Kidney (tissue), 14 donors: ENCODE data around the gene CHST13. TPM values are rescaled to one million over a fixed set of nuclear protein-coding genes. Genes with fewer than 3 reads are reported as not detected.

Experiments
- DNase-seq, 5 donors: peaks; one replicate each; pipeline ENCODE4 v3.0.0-alpha.2; 2013 to 2020
- FAIRE-seq: peaks from 2 replicates; lab custom pipeline; 2012; peaks lifted over from hg19 to GRCh38; lab: Jason Lieb, UNC
- H3K27ac ChIP-seq, 2 donors: one replicate each; pipeline ENCODE4 v1.7.0; 2013; ENCODE audit warnings: low read depth in 2 of 2, low read length in 2 of 2, inconsistent platforms in 1 of 2
- H3K27me3 ChIP-seq: one replicate; pipeline ENCODE4 v1.7.1; 2013; ENCODE audit warnings: low read length, inconsistent platforms; ENCODE audit not compliant: control insufficient read depth, insufficient read depth
- H3K36me3 ChIP-seq, 3 donors: one replicate each; pipeline versions ENCODE4 v1.7.0 to v1.7.1; 2013; ENCODE audit warnings: low read length in 3 of 3, control low read depth in 1 of 3, inconsistent platforms in 1 of 3; ENCODE audit not compliant: insufficient read depth in 3 of 3, control insufficient read depth in 2 of 3
- H3K4me1 ChIP-seq, 3 donors: one replicate each; pipeline versions ENCODE4 v1.7.0 to v1.7.1; 2013; ENCODE audit warnings: low read length in 3 of 3, inconsistent platforms in 1 of 3, low read depth in 1 of 3; ENCODE audit not compliant: control insufficient read depth in 2 of 3, insufficient read depth in 2 of 3
- H3K4me3 ChIP-seq, 3 donors: one replicate each; pipeline versions ENCODE4 v1.7.0 to v1.8.1; 2013; ENCODE audit warnings: low read length in 3 of 3, control low read depth in 1 of 3, inconsistent platforms in 1 of 3
- H3K9ac ChIP-seq, 3 donors: one replicate each; pipeline versions ENCODE4 v1.7.0 to v1.7.1; 2013; ENCODE audit warnings: low read length in 3 of 3, control low read depth in 1 of 3, inconsistent platforms in 1 of 3
- H3K9me3 ChIP-seq, 3 donors: one replicate each; pipeline versions ENCODE4 v1.7.0 to v1.7.1; 2013; ENCODE audit warnings: low read length in 3 of 3, control low read depth in 1 of 3, inconsistent platforms in 1 of 3; ENCODE audit not compliant: control insufficient read depth in 2 of 3, insufficient read depth in 1 of 3
- CTCF ChIP-seq: IDR thresholded peaks from 3 replicates; pipeline ENCODE4 v1.5.1; 2012; ENCODE audit warnings: mild to moderate bottlenecking, moderate library complexity, borderline replicate concordance; ENCODE audit not compliant: insufficient read depth; ENCODE audit errors: extremely low read depth
- intact Hi-C: fragments of 100-400 bp; cut with DNase I; formaldehyde crosslinking; loops from one replicate; pipeline ENCODE4 v1.11.1; 2022
- polyA plus RNA-seq: library from polyadenylated mRNA; stranded (reverse); fragments of 350-450 nt; fragmentation: Illumina TruSeq; extraction: RNeasy Lipid Tissue Mini Kit (QIAGEN cat#74804); gene quantifications from one replicate; pipeline ENCODE4 v1.2.3, GENCODE V29; 2014; ENCODE audit warnings: low read depth, low replicate concordance; ENCODE audit not compliant: insufficient read depth
- total RNA-seq: library from RNA; stranded (reverse); fragmentation: NEBNext Ultra II Directional; extraction: Animal tissue kit (Norgen Biotek cat#: 25700); gene quantifications from one replicate; pipeline ENCODE4 v1.2.1, GENCODE V29; 2021
- donor health status: control.
- donor health status: control.
- donor health status: control.
- donor health status: control.
- donor health status: control.
- donor health status: DM: yes; HTN: yes; CAD: no.
- donor health status: Normal renal cell carcinoma (clear cell type).

CHST13 gene
- total and polyA plus RNA-seq, 2 donors from 2014 or later = 3.3 to 7.0 TPM

GRCh38 chr3:126516936-126517290 lies 7.0 kb upstream of the CHST13 start:
- Histone ChIP-seq H3K36me3 (no peaks in the 10 kb centered on the region), H3K9ac (no peak overlapping the region), H3K9me3 (no peaks in the 10 kb centered on the region), H3K27me3 (no peaks in the 10 kb centered on the region), H3K4me1 (no peaks in the 10 kb centered on the region), H3K27ac (no peak overlapping the region), H3K4me3 (no peak overlapping the region)
- TF ChIP-seq CTCF = no peak
- no peak for FAIRE-seq
- no peak for DNase-seq
- intact Hi-C loops = no loop called here

GRCh38 chr3:126517291-126517951 lies 6.5 kb upstream of the CHST13 start, which contains the start of gene UROC1:
UROC1 (minus strand) TSS chr3:126517773; CDS start chr3:126517719, 54 bp downstream.
- Histone ChIP-seq H3K36me3 (no peaks in the 10 kb centered on the region), H3K27ac (no peak within 1 kb of the TSS)
- FAIRE-seq = no peak

DNA sequence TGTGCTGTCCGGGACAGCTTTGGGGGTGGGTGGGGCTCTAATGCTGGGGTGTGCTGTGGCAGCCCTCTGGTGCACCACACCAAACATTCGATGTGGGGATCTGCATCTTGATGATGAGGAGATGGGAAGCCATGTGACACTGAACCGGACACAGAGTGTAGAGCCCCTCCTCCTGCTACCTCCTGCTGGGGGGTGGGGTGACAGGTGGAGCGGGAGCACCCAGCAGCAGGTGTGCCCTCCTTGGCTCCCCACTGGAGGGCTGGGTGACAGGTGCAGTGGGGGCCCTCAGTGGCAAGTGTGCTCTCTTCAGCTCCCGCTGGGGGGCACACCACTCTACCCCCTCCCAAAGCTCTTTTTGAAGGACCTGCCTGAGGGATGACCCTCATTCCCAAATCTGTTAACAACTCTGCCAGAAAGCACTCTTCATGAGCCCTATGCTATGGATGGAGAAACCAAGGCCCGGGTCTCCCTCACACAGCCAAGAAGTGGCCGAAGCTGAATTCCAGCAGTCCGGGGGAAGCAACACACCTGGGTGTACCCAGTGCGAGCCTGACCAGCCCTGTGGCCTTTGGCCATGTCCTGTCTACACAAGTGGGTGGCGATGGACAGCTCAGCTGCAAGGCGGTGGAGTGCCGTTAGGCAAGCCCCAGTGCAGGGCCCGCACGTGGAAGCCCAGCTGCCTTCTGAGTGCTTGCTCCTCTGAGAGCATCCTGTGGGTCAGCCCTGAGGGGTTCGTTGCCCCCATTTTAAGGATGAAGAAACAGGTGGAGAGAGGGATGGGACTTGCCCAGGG lies 5.8 kb upstream of the CHST13 start:
- Histone ChIP-seq H3K4me1 (no peaks in the 10 kb centered on the region), H3K27ac (no peak overlapping the region), H3K36me3 (no peaks in the 10 kb centered on the region), H3K9me3 (no peaks in the 10 kb centered on the region), H3K9ac (no peak overlapping the region), H3K27me3 (no peaks in the 10 kb centered on the region), H3K4me3 (no peak overlapping the region)
- TF ChIP-seq CTCF = no peak
- FAIRE-seq (no peak), DNase-seq (peak in 1 of 5 donors; percentile 51)
- intact Hi-C loops = no loop called here

More at GRCh38 chr3:126517291-126517951, 6.5 kb upstream of the CHST13 start, which contains the start of gene UROC1:
- intact Hi-C loops = no loop called here
- TF ChIP-seq CTCF = no peak
- no peak within 1 kb of the TSS for H3K9ac ChIP-seq
- no peaks in the 10 kb centered on the region for H3K27me3 ChIP-seq
- H3K9me3 ChIP-seq = no peaks in the 10 kb centered on the region
- H3K4me3 ChIP-seq = no peak within 1 kb of the TSS
- peak in 1 of 5 donors; percentile 51 for DNase-seq
- no peaks in the 10 kb centered on the region for H3K4me1 ChIP-seq
